ENCODE results near the gene TNNC1. TPM values are rescaled to one million over a fixed set of nuclear protein-coding genes. Genes with fewer than 3 reads are reported as not detected.

The TNNC1 gene
- total RNA-seq, 1 donor from 2014 or later = 4.0 TPM

GRCh38 chr3:52435246-52436101 lies 18.4 kb downstream of the TNNC1 start:
- H3K4me1 Mint-ChIP-seq = peaks cover 32% of the 10 kb centered on the region
- no peak overlapping the region for H3K27ac Mint-ChIP-seq
- H3K4me3 Mint-ChIP-seq = no peak overlapping the region
- TF ChIP-seq CTCF (IDR thresholded peaks at IDR 0.05; ENCODE audit: unreplicated experiment) = no peak
- H3K9me3 Mint-ChIP-seq = no peaks in the 10 kb centered on the region
- no peaks in the 10 kb centered on the region for H3K27me3 Mint-ChIP-seq (ENCODE audit: low read depth)
- no peaks in the 10 kb centered on the region for H3K36me3 Mint-ChIP-seq
- DNase-seq (ENCODE audit: low spot score in 2 of 2, unreplicated experiment in 2 of 2) = no peak

GRCh38 chr3:52434491-52435115 lies 19.2 kb downstream of the TNNC1 start:
- no peak for DNase-seq (ENCODE audit: low spot score in 2 of 2, unreplicated experiment in 2 of 2)
- no peaks in the 10 kb centered on the region for H3K27me3 Mint-ChIP-seq (ENCODE audit: low read depth)
- H3K9me3 Mint-ChIP-seq = no peaks in the 10 kb centered on the region
- H3K27ac Mint-ChIP-seq = no peak overlapping the region
- peaks cover 32% of the 10 kb centered on the region for H3K4me1 Mint-ChIP-seq
- no peak for TF ChIP-seq CTCF (IDR thresholded peaks at IDR 0.05; ENCODE audit: unreplicated experiment)
- H3K36me3 Mint-ChIP-seq = no peaks in the 10 kb centered on the region
- H3K4me3 Mint-ChIP-seq = no peak overlapping the region

GRCh38 chr3:52433996-52434479 lies 19.8 kb downstream of the TNNC1 start:
- H3K27me3 Mint-ChIP-seq (ENCODE audit: low read depth) = no peaks in the 10 kb centered on the region
- H3K27ac Mint-ChIP-seq = no peak overlapping the region
- TF ChIP-seq CTCF (IDR thresholded peaks at IDR 0.05; ENCODE audit: unreplicated experiment) = no peak
- no peaks in the 10 kb centered on the region for H3K9me3 Mint-ChIP-seq
- no peak overlapping the region for H3K4me3 Mint-ChIP-seq
- H3K4me1 Mint-ChIP-seq = peaks cover 32% of the 10 kb centered on the region
- no peak for DNase-seq (ENCODE audit: low spot score in 2 of 2, unreplicated experiment in 2 of 2)
- H3K36me3 Mint-ChIP-seq = no peaks in the 10 kb centered on the region

GRCh38 chr3:52433328-52433995 lies 20.4 kb downstream of the TNNC1 start:
- H3K4me1 Mint-ChIP-seq = peaks cover 32% of the 10 kb centered on the region
- DNase-seq (ENCODE audit: low spot score in 2 of 2, unreplicated experiment in 2 of 2) = no peak
- no peak for TF ChIP-seq CTCF (IDR thresholded peaks at IDR 0.05; ENCODE audit: unreplicated experiment)

GRCh38 chr3:52432691-52433141 lies 21.1 kb downstream of the TNNC1 start:
- Mint-ChIP-seq H3K27ac (no peak overlapping the region), H3K4me3 (no peak overlapping the region)
- no peak for TF ChIP-seq CTCF (IDR thresholded peaks at IDR 0.05; ENCODE audit: unreplicated experiment)

More at GRCh38 chr3:52433328-52433995, 20.4 kb downstream of the TNNC1 start:
- Mint-ChIP-seq H3K9me3 (no peaks in the 10 kb centered on the region), H3K4me3 (no peak overlapping the region), H3K27ac (no peak overlapping the region), H3K27me3 (ENCODE audit: low read depth) (no peaks in the 10 kb centered on the region), H3K36me3 (no peaks in the 10 kb centered on the region)

More at GRCh38 chr3:52432691-52433141, 21.1 kb downstream of the TNNC1 start:
- Mint-ChIP-seq H3K27me3 (ENCODE audit: low read depth) (peaks cover 3% of the 10 kb centered on the region), H3K9me3 (no peaks in the 10 kb centered on the region), H3K36me3 (no peaks in the 10 kb centered on the region), H3K4me1 (peaks cover 32% of the 10 kb centered on the region)
- no peak for DNase-seq (ENCODE audit: low spot score in 2 of 2, unreplicated experiment in 2 of 2)
